B cell (primary cell): Measurements from ENCODE around the gene AKT2.

ENCODE experiments used
- CTCF ChIP-seq: fragments of 200-600 bp; IDR thresholded peaks from one replicate; pipeline ENCODE4 v1.8.0; 2022; ENCODE audit warnings: antibody characterized with exemption, mild to moderate bottlenecking
- EZH2 ChIP-seq: IDR thresholded peaks from 2 replicates; pipeline ENCODE4 v1.6.1; 2012; ENCODE audit warnings: borderline replicate concordance, low read depth, mild to moderate bottlenecking, moderate library complexity, low read length; ENCODE audit not compliant: insufficient read depth, poor library complexity, severe bottlenecking

GRCh38 chr19:40294560-40294959 is 9.4 kb upstream of the AKT2 start:
- TF ChIP-seq CTCF (no peak), EZH2 (no peak)
